Left renal cortex interstitium (tissue), 4 donors: ENCODE measurements around the gene REG4. TPM values are rescaled to one million over a fixed set of nuclear protein-coding genes. Genes with fewer than 3 reads are reported as not detected.
"Not testable (repeated sequence)": the region's sequence is repeated elsewhere in the genome, so short reads cannot be mapped to it uniquely, and the experiment has no call there.

Experiments
- DNase-seq, 4 donors: peaks; one replicate each; pipeline ENCODE4 v3.0.0-alpha.2; 2013; ENCODE audit warnings: low read depth in 4 of 4, low spot score in 2 of 4, missing footprints in 1 of 4
- polyA plus RNA-seq, 4 donors: library from polyadenylated mRNA; unstranded; fragments of 120-200 nt; gene quantifications; one replicate each; pipeline ENCODE4 v1.2.1, GENCODE V29; 2013; ENCODE audit not compliant: insufficient read length in 4 of 4

The REG4 gene
- polyA plus RNA-seq, result under 1 TPM; 0.71 to 0.84 (median 0.71) TPM

DNA sequence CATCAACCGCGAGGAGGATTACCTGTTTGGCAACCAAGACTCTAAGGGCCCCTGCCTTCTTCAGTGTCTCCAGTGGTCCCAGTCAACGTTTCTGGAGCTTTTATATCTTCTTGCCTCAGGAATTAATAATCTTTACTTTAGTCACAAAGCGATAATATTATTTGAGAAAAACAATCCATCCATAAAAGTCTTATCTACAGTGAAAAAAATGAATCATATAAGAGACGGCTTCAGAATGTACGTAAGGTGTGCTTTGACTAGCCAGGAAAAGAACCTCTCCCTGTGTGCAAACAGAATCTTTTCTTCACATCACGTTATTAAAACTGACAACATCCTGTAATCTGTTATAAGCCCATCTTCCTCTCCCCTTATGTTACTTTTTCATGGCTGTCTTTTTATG, at the start of gene REG4:
Gene REG4 (minus strand): TSS at position 74 of the 400 bp plus-strand sequence. CDS start 2,691 bp downstream, outside the sequence.
- no peak for DNase-seq

DNA sequence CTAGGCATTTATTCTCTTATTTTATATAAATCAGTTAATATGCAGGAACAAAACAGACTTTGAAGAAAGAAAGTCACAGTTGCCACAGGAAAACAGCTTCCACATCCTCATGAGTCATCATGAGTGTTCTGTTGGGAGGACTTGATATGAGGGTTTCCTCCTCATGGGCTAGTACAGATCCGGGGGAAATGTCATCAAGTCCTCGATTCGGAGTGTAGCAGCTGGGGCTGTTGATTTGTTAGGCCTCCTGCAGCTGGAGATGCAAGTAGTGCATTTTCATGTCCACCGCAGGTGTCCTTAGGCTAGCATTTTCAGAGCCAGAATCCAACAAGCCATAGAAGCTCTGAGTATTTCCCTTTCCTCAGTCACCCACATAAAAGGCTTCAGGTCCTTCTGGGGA, 48.4 kb upstream of the REG4 start:
- DNase-seq, result no peak

DNA sequence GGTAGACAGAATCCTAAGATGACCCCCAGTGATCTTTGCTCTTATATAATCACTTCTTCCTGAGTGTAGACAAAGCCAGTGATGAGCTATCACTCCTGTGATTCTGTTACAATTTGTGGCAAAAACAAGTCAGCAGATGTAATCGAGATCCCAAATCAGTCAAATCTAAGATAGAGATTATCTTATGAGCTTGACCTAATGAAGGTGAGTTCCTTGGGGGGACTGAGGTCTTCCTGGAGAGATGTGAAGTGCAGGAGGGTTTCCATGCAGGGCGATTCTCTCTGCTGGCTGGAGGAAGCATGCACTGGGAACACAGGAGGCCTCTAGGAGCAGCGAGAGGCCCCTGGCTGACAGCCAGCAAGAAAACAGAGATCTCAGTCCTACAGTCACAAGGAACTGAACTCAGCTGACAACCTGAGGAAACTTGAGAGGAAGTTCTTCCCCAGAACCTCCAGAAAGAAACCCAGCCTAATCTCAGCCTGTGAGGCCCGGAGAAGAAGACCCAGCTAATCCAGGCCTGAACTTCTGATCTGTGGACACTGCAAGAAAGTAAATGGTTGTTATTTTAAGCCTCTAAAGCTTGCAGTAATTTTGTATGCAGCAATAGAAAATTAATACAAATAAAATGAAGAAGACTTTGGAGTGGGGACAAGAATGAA, 47.4 kb upstream of the REG4 start:
- DNase-seq, result not testable (repeated sequence)

DNA sequence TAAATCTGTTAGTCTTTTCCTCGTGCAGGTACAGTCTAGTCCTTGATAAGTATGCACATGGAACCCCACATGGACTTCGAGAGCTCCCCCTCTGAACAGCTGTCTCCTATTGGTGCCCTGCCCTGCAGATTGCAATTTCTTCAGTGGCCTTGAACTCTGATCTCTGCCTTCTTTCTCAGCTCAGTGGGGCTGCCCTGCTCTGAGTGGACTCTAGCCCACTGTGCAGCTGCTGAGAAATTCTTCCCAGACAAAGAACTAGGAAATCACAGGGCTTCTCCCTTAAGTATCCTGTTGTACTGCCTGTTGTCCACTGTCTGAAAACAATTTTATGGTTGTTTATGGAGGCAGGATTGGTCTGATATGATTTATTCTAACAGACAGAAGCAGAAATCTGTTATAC, 46.9 kb upstream of the REG4 start:
- no peak for DNase-seq

DNA sequence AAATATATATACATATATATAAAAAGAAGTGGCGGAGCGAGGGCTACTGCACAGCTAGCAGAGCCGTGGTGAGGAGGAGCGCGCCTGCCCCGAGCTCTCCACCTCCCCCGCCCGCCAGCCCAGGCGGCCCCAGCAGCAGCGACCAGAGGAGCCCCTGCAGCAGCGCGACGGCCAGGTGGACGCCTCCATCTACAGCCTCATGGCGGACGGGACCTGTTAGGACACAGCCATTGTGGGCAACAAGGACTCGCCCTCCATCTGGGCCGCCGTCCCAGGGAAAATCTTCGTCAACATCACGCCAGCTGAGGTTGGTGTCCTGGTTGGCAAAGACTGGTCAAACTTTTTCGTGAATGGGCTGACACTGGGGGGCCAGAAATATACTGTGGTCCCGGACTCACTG, 41.9 kb upstream of the REG4 start:
- no peak for DNase-seq

DNA sequence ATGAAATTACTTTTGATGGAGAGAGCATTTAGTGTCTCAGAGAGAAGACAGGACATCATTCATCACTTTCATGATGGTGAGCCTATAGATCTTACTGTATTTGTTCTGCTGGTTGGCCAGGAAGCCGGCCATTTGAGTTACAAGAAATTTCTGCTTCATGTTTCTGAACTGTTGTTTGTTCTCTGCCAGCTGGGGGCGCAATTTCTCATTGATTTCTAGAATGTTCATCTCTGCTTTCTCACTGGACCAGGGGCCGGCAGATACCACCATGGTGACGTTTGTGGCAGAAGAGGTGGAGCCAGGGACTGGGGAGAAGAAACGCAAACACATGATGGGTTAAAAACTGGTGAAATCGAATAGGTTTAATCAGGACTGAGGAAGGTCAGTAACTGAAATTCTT, 32.9 kb upstream of the REG4 start:
- not testable (repeated sequence) for DNase-seq

DNA sequence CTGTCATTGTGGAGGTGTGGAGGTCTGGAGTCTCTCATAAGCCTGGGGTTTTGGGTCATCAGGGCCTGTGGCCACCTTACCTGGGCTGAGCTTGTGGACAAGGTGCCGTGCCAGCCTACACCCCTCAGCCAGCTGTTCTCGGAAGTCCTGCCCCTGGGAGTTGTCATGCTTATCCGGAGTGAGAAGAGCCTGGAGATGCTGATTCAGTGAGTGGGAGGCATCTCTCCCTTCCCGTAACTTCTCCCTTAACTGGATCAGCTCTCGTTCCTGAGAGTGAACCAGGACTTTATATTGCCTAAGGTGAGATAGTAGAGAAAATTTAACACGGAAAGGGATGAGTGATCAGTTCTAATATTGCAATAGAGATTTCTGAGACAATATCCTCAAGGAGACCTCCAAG, 30.0 kb upstream of the REG4 start:
- no peak for DNase-seq

DNA sequence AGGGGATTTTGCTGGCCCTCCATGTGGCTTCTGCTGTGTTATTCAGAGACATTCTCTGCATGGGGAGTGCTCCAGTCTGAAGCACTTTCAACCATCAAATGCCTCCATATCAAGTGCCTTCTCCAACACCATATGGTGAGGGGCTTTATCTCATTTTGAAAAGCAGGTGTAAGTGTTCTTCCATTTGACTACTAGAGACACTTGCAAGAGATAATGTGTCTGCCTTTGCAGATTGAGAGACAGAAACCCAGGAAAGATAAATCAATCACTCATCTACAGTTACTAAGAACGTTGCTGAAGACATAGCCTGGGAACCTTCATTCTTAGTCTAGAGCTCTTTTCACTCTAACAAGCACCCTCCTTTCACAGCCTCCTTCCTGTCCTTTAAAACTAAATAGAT, 29.5 kb upstream of the REG4 start:
- no peak for DNase-seq

DNA sequence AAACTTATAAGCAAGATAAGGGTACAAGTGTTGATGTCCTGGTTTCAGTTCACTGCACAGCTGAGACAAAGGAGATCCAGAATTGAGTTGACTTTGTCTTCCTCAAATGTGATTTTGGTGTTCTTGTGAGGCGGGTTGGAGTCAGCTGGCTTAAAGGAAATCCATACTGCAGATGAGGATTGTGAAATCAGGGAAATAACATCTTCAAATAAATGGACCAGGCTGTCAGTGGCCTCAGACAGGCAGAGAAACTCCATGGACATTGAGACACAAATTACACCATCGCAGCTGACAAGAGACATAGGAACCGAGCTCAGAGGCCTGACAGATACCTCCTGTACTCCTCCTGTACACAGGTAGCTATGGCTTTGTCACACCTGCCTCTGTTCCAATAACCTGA, 27.0 kb upstream of the REG4 start:
- DNase-seq, result no peak

DNA sequence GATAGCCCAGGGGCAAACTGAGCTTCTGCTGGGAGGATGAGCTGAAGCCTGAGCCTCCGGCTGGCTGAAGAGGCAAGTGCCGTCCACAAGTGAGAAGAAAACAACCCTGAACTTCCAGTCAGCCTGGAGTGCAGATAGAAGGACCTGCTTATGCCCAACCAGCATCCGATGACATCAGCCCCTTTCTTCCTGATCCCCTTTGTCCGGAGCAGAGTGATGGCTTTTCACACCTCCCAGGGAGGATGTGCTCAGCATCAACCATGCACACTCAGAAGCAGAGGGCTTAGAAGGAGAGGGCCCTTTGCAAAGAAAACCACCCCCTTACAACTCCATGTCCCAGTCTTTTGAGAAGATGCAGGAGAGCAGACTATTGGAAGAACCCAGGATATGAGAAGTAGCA, 23.7 kb upstream of the REG4 start:
- DNase-seq, result no peak

DNA sequence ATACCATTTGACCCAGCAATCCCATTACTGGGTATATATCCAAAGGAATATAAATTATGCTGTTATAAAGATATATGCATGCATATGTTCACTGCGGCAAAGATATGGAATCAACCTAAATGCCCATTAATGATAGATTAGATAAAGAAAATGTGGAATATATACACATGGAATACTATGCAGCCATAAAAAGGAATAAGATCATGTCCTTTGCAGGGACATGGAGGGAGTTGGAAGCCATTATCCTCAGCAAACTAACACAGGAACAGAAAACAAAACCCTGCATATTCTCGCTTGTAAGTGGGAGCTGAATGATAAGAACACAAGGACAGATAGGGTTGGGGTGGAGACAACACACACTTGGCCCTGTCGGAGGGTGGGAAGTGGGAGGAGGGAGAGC, 19.8 kb upstream of the REG4 start:
- DNase-seq, result no peak

DNA sequence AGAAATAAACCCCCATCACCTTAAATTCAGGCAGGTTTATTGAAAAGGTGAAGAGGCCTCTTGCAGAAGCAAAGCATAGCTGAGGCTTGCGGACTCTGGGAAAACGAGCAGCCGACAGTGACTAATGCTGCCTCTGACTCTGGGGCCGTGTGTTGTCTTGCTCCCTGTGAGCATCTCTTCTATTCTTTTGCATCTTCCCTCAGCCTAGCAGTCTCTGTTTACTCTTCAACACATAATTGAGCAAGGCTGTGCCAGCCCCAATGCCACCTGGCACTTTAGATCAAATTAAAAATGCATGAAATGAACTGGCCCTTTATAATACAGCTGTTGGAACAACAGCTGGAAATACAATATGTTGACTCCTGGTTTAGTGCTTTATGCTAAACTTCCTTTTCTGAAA, 18.4 kb upstream of the REG4 start:
- no peak for DNase-seq

DNA sequence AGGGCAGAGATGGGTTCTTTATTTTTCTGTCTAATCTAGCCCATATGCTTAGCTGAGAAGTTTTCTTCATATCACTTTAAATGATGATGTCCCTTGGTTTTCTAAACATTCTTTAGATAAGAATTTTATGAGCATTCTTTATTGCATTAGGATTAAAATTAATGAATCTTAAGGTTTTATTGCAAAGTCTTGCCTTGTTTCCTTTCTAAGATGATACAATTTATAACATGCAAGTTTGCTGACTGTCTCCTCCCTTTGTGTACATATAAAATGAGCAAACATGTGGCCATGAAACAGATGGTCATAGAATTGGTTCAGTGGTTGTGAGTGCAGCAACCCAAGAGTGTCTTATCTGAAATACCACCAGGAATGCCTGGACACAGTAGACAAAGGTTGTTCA, 17.7 kb upstream of the REG4 start:
- DNase-seq, result not testable (repeated sequence)

DNA sequence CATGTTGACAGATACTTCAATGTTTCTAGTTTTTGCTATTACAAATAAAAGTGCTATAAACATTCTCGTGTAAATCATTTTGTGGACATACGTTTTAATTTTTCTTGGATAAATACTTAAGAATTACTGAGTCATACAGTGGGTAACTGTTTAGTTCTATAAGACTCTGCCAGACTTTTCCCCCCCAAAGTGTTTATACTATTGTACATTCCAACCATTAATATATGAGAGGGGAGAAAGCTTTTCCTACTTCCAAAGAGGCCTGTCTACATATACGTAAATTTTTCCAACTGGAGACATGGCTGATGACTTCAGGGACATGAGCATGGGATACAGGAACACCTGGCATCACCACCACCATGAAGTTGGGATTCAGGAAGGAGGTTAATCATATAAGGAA, 17.0 kb upstream of the REG4 start:
- DNase-seq, result no peak

DNA sequence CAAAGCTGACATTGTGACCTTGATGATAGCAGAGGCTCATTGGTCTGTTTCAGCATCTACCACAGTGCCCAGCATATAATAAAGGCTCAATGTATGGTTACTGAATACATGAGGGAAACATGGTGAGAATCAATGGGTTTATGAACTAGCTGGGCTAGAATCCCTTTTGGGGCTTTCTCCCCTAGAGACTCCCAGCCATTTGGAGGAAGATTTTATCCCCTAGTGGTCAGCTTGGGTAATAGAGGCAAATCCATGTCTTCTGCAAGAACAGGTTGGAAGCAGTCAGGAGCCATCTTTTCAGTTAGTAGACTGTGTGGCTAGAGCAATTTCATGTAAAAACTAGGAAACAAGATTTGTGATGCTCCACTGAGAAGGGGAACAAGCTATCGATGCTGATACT, 15.8 kb upstream of the REG4 start:
- no peak for DNase-seq

DNA sequence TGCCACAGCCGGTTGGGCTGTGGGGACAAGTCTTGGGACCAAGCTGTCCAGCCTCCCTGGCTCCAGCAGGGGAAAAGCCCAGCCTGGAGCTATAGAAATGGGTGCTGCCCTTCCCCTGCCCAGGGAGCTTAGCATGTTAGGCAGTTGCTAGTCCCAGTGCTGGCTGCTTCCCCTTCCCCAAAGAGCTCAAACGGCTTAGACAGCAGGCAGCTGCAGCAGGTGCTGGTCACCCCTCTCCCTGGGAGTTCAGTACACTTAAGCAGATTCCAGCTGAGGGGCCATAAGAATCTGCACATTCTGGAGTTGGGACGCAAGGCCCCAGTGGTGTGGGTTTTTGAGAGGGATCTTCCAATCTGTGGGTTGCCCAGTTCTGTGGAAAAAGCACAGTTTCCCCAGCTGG, 11.1 kb upstream of the REG4 start:
- no peak for DNase-seq

DNA sequence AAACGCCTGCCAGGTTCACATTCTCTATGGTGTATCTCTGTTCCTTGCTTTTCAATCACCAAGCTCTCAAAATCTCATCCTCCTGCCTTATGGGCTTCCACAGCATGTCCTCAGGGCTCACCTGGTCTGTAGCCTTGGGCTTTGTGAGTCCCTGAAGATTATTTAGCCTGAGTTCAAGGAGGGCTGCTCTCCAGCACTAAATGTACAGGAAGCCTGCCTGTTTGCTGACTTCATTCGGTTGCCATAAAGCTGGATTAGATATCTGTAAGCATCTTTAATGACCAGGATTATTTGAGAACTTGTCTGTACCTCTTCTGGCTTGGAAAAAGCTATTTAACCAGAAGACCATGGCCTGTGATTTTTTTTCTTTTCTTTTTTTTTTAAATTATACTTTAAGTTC, 6.9 kb upstream of the REG4 start:
- DNase-seq, result no peak

DNA sequence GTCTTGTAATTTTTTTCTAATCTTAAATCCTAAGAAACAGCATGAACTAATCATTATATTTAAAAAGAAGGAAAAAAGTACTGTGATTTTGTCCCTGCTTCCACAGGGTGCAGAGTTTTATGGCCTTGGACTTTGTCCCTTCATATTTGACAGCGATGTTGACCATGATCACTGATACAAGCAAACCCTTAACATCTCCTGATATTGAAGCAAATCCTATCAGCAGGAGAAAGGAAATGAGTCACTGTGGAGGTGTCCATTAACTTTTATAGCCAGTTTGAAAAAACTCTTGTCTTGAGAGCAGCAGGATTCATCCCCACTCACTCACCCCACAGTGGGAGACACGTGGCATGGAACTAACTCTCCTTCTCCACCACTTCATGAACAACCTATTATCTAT, 5.1 kb upstream of the REG4 start:
- DNase-seq, result no peak

DNA sequence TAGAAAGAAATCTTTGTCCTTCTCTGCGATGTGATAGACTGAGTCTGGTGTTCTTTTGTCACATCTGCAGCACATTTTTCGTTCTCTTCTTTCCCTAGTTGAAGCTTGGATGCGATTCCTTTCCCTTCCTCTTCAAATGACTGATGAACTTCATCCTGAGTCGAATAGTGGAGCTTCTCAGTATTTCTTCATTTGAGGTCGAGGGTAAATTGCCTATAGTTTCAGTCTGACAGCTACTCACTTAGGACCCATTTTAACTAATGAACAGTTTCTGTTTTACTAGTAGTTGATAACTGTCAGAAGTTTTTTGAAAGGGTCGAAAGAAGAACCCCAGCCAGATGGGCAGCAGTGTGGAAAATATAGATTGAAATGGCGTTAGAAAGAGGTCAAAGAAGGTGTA, 4.7 kb upstream of the REG4 start:
- DNase-seq, result no peak

DNA sequence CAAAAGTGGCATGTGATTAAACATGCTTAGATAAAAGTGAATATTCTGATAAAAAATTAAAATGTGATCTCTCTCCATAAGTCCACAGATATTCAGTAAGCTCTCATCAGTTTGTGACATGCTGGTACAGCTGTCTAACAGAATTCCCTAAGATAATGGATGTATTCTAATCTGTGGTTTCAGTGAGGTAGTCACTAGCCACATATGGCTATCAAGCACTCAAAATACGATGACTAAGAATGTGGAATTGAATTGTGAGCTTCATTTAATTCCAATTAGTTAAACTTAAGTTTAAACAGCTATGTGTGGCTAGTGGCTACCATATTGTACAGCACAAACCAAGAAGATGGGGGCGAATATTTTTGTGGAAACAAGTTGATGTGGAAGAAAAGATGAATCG, 4.1 kb upstream of the REG4 start:
- DNase-seq, result no peak

DNA sequence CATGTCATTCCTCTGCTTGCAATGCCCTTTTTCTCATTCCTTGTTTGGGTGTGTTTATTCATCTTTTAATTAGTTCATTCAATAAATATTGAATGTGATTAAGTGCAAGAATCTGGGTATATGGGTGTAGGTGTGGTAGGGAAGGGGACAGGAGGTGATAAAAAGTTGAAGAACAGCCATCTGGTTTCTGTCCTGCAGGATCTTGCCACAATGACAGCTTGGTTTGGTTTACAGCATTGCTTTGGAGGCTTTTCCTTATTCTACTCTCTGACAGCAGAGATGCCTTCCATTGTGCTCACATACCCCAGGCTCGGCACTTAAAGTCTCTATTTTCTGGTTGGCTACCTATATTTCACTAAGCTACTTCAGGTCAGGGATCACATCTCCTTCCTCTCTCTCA, 3.0 kb upstream of the REG4 start:
- DNase-seq, result no peak

DNA sequence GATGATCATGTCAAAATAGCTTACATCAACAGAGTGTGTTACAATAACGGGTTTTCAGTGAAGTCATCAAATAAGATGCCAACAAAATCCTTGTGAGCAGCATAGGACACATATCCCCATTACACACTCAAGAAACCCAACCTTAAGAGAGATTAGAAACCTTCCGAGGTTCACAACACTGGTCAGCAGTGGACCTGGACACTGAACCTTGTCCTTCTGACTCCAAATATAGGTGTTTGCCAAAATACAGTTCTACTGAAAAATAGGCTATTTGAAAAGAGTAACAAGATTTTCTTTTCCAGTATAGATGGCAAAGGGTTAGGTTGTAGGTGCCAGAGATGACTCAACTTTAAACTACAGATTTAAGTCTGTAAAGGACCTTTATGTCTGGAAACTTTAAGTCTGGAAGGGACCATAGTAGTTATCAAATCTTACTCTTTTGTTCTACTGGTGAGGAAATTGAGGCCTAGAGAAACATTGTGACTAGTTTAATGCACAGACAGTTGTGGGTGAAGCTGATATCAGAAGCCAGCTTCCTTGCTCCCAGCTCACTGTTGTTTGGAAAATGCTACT, 811 bp upstream of the REG4 start:
- no peak for DNase-seq
